SK-N-SH (cell line): Measurements from ENCODE around the gene KCNJ2. TPM values are rescaled to one million over a fixed set of nuclear protein-coding genes. Genes with fewer than 3 reads are reported as not detected.

Experiments
- CTCF ChIA-PET: fragments of 300-600, 350-600 bp; formaldehyde crosslinking; extraction: SDS; loops from one replicate; lab custom pipeline; 2021; lab: Yijun Ruan, JAX
- POLR2A ChIA-PET: fragments of 350-600 bp; sonication (Branson Sonifier 250); formaldehyde crosslinking; extraction: SDS; loops from one replicate; lab custom pipeline; 2020; ENCODE audit warnings: antibody characterized with exemption, inconsistent platforms; lab: Yijun Ruan, JAX
- DNase-seq: peaks from one replicate; pipeline ENCODE4 v3.0.0; 2012
- H2AFZ ChIP-seq: fragments of 200-600 bp; sonication (generic); 2 replicates; pipeline ENCODE4 v1.8.1; 2016; ENCODE audit warnings: antibody characterized with exemption, mild to moderate bottlenecking, low read depth
- H3F3A ChIP-seq: fragments of 200-600 bp; sonication (generic); replicated peaks from 2 replicates; pipeline ENCODE3; 2016; ENCODE audit warnings: antibody characterized with exemption, mild to moderate bottlenecking; ENCODE audit not compliant: insufficient read depth
- H3K27ac ChIP-seq, 2 experiments: fragments of 200-500 bp in 1 of 2; fragments of 200-600 bp in 1 of 2; sonication (Bioruptor generic) in 1 of 2; sonication (generic), shearing (Covaris generic) in 1 of 2; 2 replicates each; pipeline versions ENCODE4 v1.5.1 to v1.6.1; 2014 to 2016; ENCODE audit warnings: low read depth in 2 of 2, inconsistent platforms in 1 of 2, low read length in 1 of 2, mild to moderate bottlenecking in 1 of 2, mixed read lengths in 1 of 2
- H3K27me3 ChIP-seq: fragments of 200-600 bp; sonication (generic), shearing (Covaris generic); 2 replicates; pipeline ENCODE4 v1.6.1; 2016; ENCODE audit warnings: mixed run types; ENCODE audit not compliant: insufficient read depth
- H3K36me3 ChIP-seq, 2 experiments: fragments of 200-500 bp in 1 of 2; fragments of 200-600 bp in 1 of 2; sonication (Bioruptor generic) in 1 of 2; sonication (generic) in 1 of 2; replicated peaks in 1 of 2; 2 replicates each; pipeline versions ENCODE3 to v1.5.1; 2014 to 2016; ENCODE audit warnings: low read length in 1 of 2, mild to moderate bottlenecking in 1 of 2; ENCODE audit not compliant: insufficient read depth in 2 of 2, control insufficient read depth in 1 of 2
- H3K4me1 ChIP-seq, 2 experiments: fragments of 200-500 bp in 1 of 2; fragments of 200-600 bp in 1 of 2; sonication (Bioruptor generic) in 1 of 2; sonication (generic), shearing (Covaris generic) in 1 of 2; 2 replicates each; pipeline versions ENCODE4 v1.5.1 to v1.6.1; 2014 to 2016; ENCODE audit warnings: low read depth in 1 of 2, low read length in 1 of 2, mixed run types in 1 of 2; ENCODE audit not compliant: insufficient read depth in 2 of 2, control insufficient read depth in 1 of 2
- H3K4me2 ChIP-seq: fragments of 200-600 bp; sonication (generic), shearing (Covaris generic); 2 replicates; pipeline ENCODE4 v1.6.1; 2017; ENCODE audit warnings: mixed run types
- H3K4me3 ChIP-seq, 2 experiments: fragments of 200-500 bp in 1 of 2; fragments of 200-600 bp in 1 of 2; sonication (Bioruptor generic) in 1 of 2; sonication (generic), shearing (Covaris generic) in 1 of 2; 2 replicates each; pipeline versions ENCODE4 v1.5.1 to v1.8.1; 2014 to 2016; ENCODE audit warnings: low read depth in 2 of 2, inconsistent platforms in 1 of 2, low read length in 1 of 2, mild to moderate bottlenecking in 1 of 2, mixed read lengths in 1 of 2, moderate library complexity in 1 of 2
- H3K79me2 ChIP-seq: fragments of 200-600 bp; sonication (generic); 2 replicates; pipeline ENCODE4 v1.8.1; 2017; ENCODE audit warnings: mild to moderate bottlenecking; ENCODE audit not compliant: insufficient read depth
- H3K9ac ChIP-seq: fragments of 200-600 bp; sonication (generic); 2 replicates; pipeline ENCODE4 v1.6.1; 2017; ENCODE audit warnings: mixed run types
- H3K9me2 ChIP-seq: fragments of 200-600 bp; sonication (generic); 2 replicates; pipeline ENCODE4 v1.6.1; 2017; ENCODE audit warnings: mixed run types
- H3K9me3 ChIP-seq: fragments of 200-600 bp; sonication (generic); 2 replicates; pipeline ENCODE4 v1.6.1; 2017; ENCODE audit warnings: mixed run types, mild to moderate bottlenecking, moderate library complexity
- H4K20me1 ChIP-seq: fragments of 200-600 bp; sonication (generic); 2 replicates; pipeline ENCODE4 v1.6.1; 2017; ENCODE audit warnings: mild to moderate bottlenecking, mixed run types; ENCODE audit not compliant: insufficient read depth
- CHD2 ChIP-seq: fragments of 150-350 bp; IDR thresholded peaks from 2 replicates; pipeline ENCODE4 v1.6.1; 2018; ENCODE audit warnings: low read length; ENCODE audit not compliant: partially characterized antibody
- CTCF ChIP-seq: fragments of 200-600 bp; sonication (generic); IDR thresholded peaks from 2 replicates; pipeline ENCODE4 v1.6.1; 2017; ENCODE audit warnings: antibody characterized with exemption, mild to moderate bottlenecking, moderate library complexity
- EP300 ChIP-seq, 2 experiments: IDR thresholded peaks; 2 replicates each; pipeline versions ENCODE4 v1.4.0 to v1.6.1; 2012; ENCODE audit warnings: borderline replicate concordance in 1 of 2, low read depth in 1 of 2, low read length in 1 of 2
- FOSL2 ChIP-seq: IDR thresholded peaks from 2 replicates; pipeline ENCODE4 v1.4.0; 2012; ENCODE audit warnings: low read depth, mild to moderate bottlenecking, moderate library complexity, borderline replicate concordance
- FOXM1 ChIP-seq: IDR thresholded peaks from 2 replicates; pipeline ENCODE4 v1.4.0; 2012; ENCODE audit warnings: low read depth, mild to moderate bottlenecking
- GABPA ChIP-seq: IDR thresholded peaks from 2 replicates; pipeline ENCODE4 v1.4.0; 2012; ENCODE audit warnings: low read depth, mild to moderate bottlenecking
- IRF3 ChIP-seq: fragments of 150-350 bp; IDR thresholded peaks from 2 replicates; pipeline ENCODE4 v1.6.1; 2016; ENCODE audit warnings: mild to moderate bottlenecking, low read depth, low read length
- JUND ChIP-seq: IDR thresholded peaks from 2 replicates; pipeline ENCODE4 v1.4.0; 2012
- MAX ChIP-seq: IDR thresholded peaks from 2 replicates; pipeline ENCODE4 v1.4.0; 2012; ENCODE audit warnings: low read depth
- MXI1 ChIP-seq: IDR thresholded peaks from 2 replicates; pipeline ENCODE4 v1.6.1; 2012; ENCODE audit warnings: mild to moderate bottlenecking, low read depth, low read length, improper control_type of control experiment
- NFIC ChIP-seq: IDR thresholded peaks from 2 replicates; pipeline ENCODE4 v1.4.0; 2012; ENCODE audit warnings: borderline replicate concordance
- POLR2AphosphoS5 ChIP-seq: IDR thresholded peaks from 2 replicates; pipeline ENCODE4 v1.6.1; 2012; ENCODE audit warnings: low read depth, low read length
- RCOR1 ChIP-seq: fragments of 150-350 bp; IDR thresholded peaks from 2 replicates; pipeline ENCODE4 v1.6.1; 2017; ENCODE audit warnings: antibody characterized with exemption, low read length
- RXRA ChIP-seq: IDR thresholded peaks from 2 replicates; pipeline ENCODE4 v1.4.0; 2012; ENCODE audit warnings: low read depth, mild to moderate bottlenecking, borderline replicate concordance
- TCF12 ChIP-seq: IDR thresholded peaks from 2 replicates; pipeline ENCODE4 v1.4.0; 2012
- WGBS: methylation state at CpG from one replicate; pipeline ENCODE4 v1.1.6; 2017; ENCODE audit warnings: low lambda C conversion rate; 5-methylcytosine and 5-hydroxymethylcytosine counted together
- polyA plus RNA-seq, 3 experiments: library from polyadenylated mRNA; depleted of rRNA; stranded (reverse); fragments of >200 nt; gene quantifications; 2 replicates each; pipeline ENCODE4 v1.2.3, GENCODE V29; 2012
- TF ChIP-seq, protein P1 (sequence below): IDR thresholded peaks from 2 replicates; pipeline ENCODE4 v1.6.1; 2012; ENCODE audit warnings: mild to moderate bottlenecking, low read depth, low read length, moderate library complexity

The KCNJ2 gene
- polyA plus RNA-seq, 1 of the 3 experiments (the other 2 are of a cell fraction) = 0.21 TPM

- H3K36me3 ChIP-seq = no peaks in the 10 kb centered on the region
- no peaks in the 10 kb centered on the region for H3F3A ChIP-seq
- no peaks in the 10 kb centered on the region for H3K9me2 ChIP-seq
- no peaks in the 10 kb centered on the region for H3K4me1 ChIP-seq
- ChIA-PET POLR2A (no interaction called here), CTCF (no interaction called here)
- DNase-seq = no peak
- H3K9me3 ChIP-seq = no peaks in the 10 kb centered on the region
- no peak overlapping the region for H3K4me3 ChIP-seq
- no peaks in the 10 kb centered on the region for H4K20me1 ChIP-seq
- H3K9ac ChIP-seq = no peak overlapping the region
- no peak overlapping the region for H3K4me2 ChIP-seq
- no peaks in the 10 kb centered on the region for H3K27me3 ChIP-seq
- no peak overlapping the region for H2AFZ ChIP-seq
- no peaks in the 10 kb centered on the region for H3K79me2 ChIP-seq
- WGBS = 73% methylated on average over 3 of the region's 3 CpGs
- H3K27ac ChIP-seq = no peak overlapping the region
- TF ChIP-seq RXRA (no peak), CHD2 (no peak), GABPA (no peak), FOXM1 (no peak), EP300 (IDR thresholded peaks at IDR 0.05; ENCODE audit: borderline replicate concordance in 1 of 2, low read depth in 1 of 2, low read length in 1 of 2) (no peak), JUND (no peak), POLR2AphosphoS5 (no peak), NFIC (no peak), RCOR1 (no peak), FOSL2 (no peak), MAX (no peak), TCF12 (no peak), IRF3 (no peak), CTCF (no peak), MXI1 (no peak)
- TF ChIP-seq, protein P1, sequence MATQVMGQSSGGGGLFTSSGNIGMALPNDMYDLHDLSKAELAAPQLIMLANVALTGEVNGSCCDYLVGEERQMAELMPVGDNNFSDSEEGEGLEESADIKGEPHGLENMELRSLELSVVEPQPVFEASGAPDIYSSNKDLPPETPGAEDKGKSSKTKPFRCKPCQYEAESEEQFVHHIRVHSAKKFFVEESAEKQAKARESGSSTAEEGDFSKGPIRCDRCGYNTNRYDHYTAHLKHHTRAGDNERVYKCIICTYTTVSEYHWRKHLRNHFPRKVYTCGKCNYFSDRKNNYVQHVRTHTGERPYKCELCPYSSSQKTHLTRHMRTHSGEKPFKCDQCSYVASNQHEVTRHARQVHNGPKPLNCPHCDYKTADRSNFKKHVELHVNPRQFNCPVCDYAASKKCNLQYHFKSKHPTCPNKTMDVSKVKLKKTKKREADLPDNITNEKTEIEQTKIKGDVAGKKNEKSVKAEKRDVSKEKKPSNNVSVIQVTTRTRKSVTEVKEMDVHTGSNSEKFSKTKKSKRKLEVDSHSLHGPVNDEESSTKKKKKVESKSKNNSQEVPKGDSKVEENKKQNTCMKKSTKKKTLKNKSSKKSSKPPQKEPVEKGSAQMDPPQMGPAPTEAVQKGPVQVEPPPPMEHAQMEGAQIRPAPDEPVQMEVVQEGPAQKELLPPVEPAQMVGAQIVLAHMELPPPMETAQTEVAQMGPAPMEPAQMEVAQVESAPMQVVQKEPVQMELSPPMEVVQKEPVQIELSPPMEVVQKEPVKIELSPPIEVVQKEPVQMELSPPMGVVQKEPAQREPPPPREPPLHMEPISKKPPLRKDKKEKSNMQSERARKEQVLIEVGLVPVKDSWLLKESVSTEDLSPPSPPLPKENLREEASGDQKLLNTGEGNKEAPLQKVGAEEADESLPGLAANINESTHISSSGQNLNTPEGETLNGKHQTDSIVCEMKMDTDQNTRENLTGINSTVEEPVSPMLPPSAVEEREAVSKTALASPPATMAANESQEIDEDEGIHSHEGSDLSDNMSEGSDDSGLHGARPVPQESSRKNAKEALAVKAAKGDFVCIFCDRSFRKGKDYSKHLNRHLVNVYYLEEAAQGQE = no peak
Measured at GRCh38 chr17:70121126-70121525, 48.2 kb upstream of the KCNJ2 start.
